ENCODE data around the gene CARNS1. TPM values are rescaled to one million over a fixed set of nuclear protein-coding genes. Genes with fewer than 3 reads are reported as not detected.
A peak's percentile ranks its signal among the peaks of the same experiment; 100 is the strongest.

CARNS1 gene
- total and polyA plus RNA-seq, 12 donors: 0.10 to 0.80 (median 0.35) TPM; not detected in 1

DNA sequence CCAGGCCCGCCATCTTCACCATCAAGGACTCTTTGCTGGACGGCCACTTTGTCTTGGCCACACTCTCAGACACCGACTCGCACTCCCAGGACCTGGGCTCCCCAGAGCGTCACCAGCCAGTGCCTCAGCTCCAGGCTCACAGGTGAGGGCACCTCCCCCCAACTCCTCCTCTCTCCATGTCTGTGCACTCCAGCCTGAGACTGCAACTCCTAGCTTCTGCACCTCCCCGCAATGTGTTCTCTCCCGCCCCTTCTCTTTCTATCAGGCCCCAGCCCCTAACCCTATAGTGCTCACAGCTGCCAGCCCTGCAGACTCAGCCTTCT, 19.3 kb upstream of the CARNS1 start:
- H3K4me3 ChIP-seq: no peak overlapping the region
- H3K4me1 ChIP-seq (replicated peaks in 1 of 2): peaks cover 32 to 48% of the 10 kb centered on the region in 2 donors
- no peaks in the 10 kb centered on the region for H3K9me3 ChIP-seq (replicated peaks in 1 of 3)
- WGBS, 4 donors: 86 to 91% (median 91%) methylated on average over 7 of the region's 7 CpGs
- intact Hi-C loops (cut with DNase I): loop anchor here in 1 of 2 donors (5.0 kb wide), 1 partner anchor 106 kb away; no protein-coding TSS in a partner anchor
- H3K27me3 ChIP-seq: no peaks in the 10 kb centered on the region
- no peak for TF ChIP-seq POLR2A (IDR thresholded peaks at IDR 0.05)
- TF ChIP-seq, protein P1, sequence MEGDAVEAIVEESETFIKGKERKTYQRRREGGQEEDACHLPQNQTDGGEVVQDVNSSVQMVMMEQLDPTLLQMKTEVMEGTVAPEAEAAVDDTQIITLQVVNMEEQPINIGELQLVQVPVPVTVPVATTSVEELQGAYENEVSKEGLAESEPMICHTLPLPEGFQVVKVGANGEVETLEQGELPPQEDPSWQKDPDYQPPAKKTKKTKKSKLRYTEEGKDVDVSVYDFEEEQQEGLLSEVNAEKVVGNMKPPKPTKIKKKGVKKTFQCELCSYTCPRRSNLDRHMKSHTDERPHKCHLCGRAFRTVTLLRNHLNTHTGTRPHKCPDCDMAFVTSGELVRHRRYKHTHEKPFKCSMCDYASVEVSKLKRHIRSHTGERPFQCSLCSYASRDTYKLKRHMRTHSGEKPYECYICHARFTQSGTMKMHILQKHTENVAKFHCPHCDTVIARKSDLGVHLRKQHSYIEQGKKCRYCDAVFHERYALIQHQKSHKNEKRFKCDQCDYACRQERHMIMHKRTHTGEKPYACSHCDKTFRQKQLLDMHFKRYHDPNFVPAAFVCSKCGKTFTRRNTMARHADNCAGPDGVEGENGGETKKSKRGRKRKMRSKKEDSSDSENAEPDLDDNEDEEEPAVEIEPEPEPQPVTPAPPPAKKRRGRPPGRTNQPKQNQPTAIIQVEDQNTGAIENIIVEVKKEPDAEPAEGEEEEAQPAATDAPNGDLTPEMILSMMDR (IDR thresholded peaks at IDR 0.05): no peak
- no peak overlapping the region for H3K27ac ChIP-seq
- H3K36me3 ChIP-seq (replicated peaks in 1 of 2): peaks cover 0 to 29% of the 10 kb centered on the region in 2 donors
- no peak for DNase-seq

- Histone ChIP-seq H3K27ac (peak overlapping the region in 1 of 5 donors; percentile 46), H3K36me3 (replicated peaks in 1 of 2) (peaks cover 0 to 29% of the 10 kb centered on the region in 2 donors)
- intact Hi-C loops (cut with DNase I): loop anchor here in 1 of 2 donors (5.0 kb wide), 1 partner anchor 106 kb away; no protein-coding TSS in a partner anchor
These were observed 18.7 kb upstream of the CARNS1 start for GRCh38 chr11:67396587-67397389.

GRCh38 chr11:67397536-67397935, 17.9 kb upstream of the CARNS1 start:
- Histone ChIP-seq H3K27ac (peak overlapping the region in 2 of 5 donors; percentile 14 to 46), H3K27me3 (no peaks in the 10 kb centered on the region), H3K36me3 (replicated peaks in 1 of 2) (peaks cover 0 to 29% of the 10 kb centered on the region in 2 donors), H3K4me3 (no peak overlapping the region), H3K4me1 (replicated peaks in 1 of 2) (peaks cover 27 to 49% of the 10 kb centered on the region in 2 donors), H3K9me3 (replicated peaks in 1 of 3) (no peaks in the 10 kb centered on the region)
- intact Hi-C loops (cut with DNase I): loop anchor here in 1 of 2 donors (5.0 kb wide), 1 partner anchor 105 kb away; no protein-coding TSS in a partner anchor
- peak in 1 of 7 donors; percentile 72 for DNase-seq
- WGBS, 4 donors: 41 to 54% (median 45%) methylated on average over 6 of the region's 6 CpGs; no CpG with 5 or more reads in 1 of the 4 donors
- TF ChIP-seq POLR2A (IDR thresholded peaks at IDR 0.05): peak in 1 of 2 donors; percentile 29
- TF ChIP-seq, protein P1 (IDR thresholded peaks at IDR 0.05): no peak

More at GRCh38 chr11:67396587-67397389, 18.7 kb upstream of the CARNS1 start:
- H3K27me3 ChIP-seq: no peaks in the 10 kb centered on the region
- H3K9me3 ChIP-seq (replicated peaks in 1 of 3): no peaks in the 10 kb centered on the region
- H3K4me1 ChIP-seq (replicated peaks in 1 of 2): peaks cover 29 to 46% of the 10 kb centered on the region in 2 donors
- TF ChIP-seq, protein P1 (IDR thresholded peaks at IDR 0.05): no peak
- H3K4me3 ChIP-seq: no peak overlapping the region
- DNase-seq: no peak
- WGBS, 4 donors: 49 to 63% (median 54%) methylated on average over 7 to 13 of the region's 13 CpGs

DNA sequence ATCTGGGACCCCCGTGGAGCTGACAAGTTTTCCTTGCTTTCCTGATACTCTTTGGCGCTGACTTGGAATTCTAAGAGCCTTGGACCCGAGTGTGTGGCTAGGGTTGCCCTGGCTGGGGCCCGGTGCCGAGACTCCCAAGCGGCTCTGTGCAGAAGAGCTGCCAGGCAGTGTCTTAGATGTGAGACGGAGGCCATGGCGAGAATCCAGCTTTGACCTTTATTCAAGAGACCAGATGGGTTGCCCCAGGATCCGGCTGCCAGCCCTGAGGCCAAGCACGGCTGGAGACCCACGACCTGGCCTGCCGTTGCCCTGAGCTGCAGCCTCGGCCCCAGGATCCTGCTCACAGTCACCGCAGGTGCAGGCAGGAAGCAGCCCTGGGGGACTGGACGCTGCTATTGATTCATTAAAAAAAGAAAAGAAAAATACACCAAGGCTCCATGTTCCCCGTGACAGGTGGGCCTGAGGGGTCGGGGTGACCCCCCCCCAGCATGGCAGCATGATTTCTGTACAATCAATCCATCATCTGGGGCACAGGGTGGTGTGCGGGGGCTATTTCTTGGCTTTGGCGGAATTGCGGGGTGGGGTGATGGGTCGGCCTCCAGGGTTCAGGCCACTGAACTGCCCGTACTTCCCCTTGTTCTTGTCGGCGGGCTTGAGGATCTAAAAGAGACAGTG, 17.4 kb upstream of the CARNS1 start:
- Histone ChIP-seq H3K27me3 (no peaks in the 10 kb centered on the region), H3K9me3 (replicated peaks in 1 of 3) (no peaks in the 10 kb centered on the region), H3K4me3 (no peak overlapping the region), H3K36me3 (replicated peaks in 1 of 2) (peaks cover 0 to 29% of the 10 kb centered on the region in 2 donors), H3K4me1 (replicated peaks in 1 of 2) (peaks cover 25 to 47% of the 10 kb centered on the region in 2 donors), H3K27ac (peak overlapping the region in 2 of 5 donors; percentile 14 to 46)
- WGBS, 4 donors: 53 to 60% (median 59%) methylated on average over 13 to 24 of the region's 24 CpGs
- TF ChIP-seq, protein P1 (IDR thresholded peaks at IDR 0.05): no peak
- TF ChIP-seq POLR2A (IDR thresholded peaks at IDR 0.05): no peak
- intact Hi-C loops (cut with DNase I): loop anchor here in 1 of 2 donors (5.0 kb wide), 1 partner anchor 104 kb away; no protein-coding TSS in a partner anchor
- peak in 2 of 7 donors; percentile 56 to 62 for DNase-seq
